ENCODE data around the gene PPARG. TPM values are rescaled to one million over a fixed set of nuclear protein-coding genes. Genes with fewer than 3 reads are reported as not detected.

Gene PPARG
- total RNA-seq, 2 donors from 2014 or later = 7.0 to 12.9 TPM

- Histone ChIP-seq H3K36me3 (no peaks in the 10 kb centered on the region), H3K4me1 (replicated peaks) (no peaks in the 10 kb centered on the region), H3K9me3 (no peaks in the 10 kb centered on the region), H3K4me3 (no peak overlapping the region), H3K27ac (no peak overlapping the region), H3K27me3 (replicated peaks; ENCODE audit: insufficient read depth) (no peaks in the 10 kb centered on the region)
- TF ChIP-seq CTCF (IDR thresholded peaks at IDR 0.05) = no peak
- no peak for TF ChIP-seq POLR2A (IDR thresholded peaks at IDR 0.05)
- no peak for TF ChIP-seq POLR2AphosphoS5 (IDR thresholded peaks at IDR 0.05)
- intact Hi-C loops (cut with DNase I) = no loop called here
- DNase-seq (ENCODE audit: low spot score) = no peak
- WGBS = 71% methylated on average over 8 of the region's 8 CpGs
Observed at GRCh38 chr3:12458901-12459300, 170.0 kb downstream of the PPARG start.

- intact Hi-C loops (cut with DNase I) = no loop called here
- TF ChIP-seq POLR2A (IDR thresholded peaks at IDR 0.05) (no peak), POLR2AphosphoS5 (IDR thresholded peaks at IDR 0.05) (no peak), CTCF (IDR thresholded peaks at IDR 0.05) (no peak)
Observed at GRCh38 chr3:12460127-12460526, 171.3 kb downstream of the PPARG start.

GRCh38 chr3:12461097-12461649 is 172.3 kb downstream of the PPARG start:
- H3K4me1 ChIP-seq (replicated peaks) = no peaks in the 10 kb centered on the region
- no peaks in the 10 kb centered on the region for H3K27me3 ChIP-seq (replicated peaks; ENCODE audit: insufficient read depth)
- intact Hi-C loops (cut with DNase I) = no loop called here
- no peak overlapping the region for H3K4me3 ChIP-seq
- 85% methylated on average over 7 of the region's 7 CpGs for WGBS
- no peak for TF ChIP-seq POLR2AphosphoS5 (IDR thresholded peaks at IDR 0.05)
- no peak for TF ChIP-seq CTCF (IDR thresholded peaks at IDR 0.05)
- no peak for TF ChIP-seq POLR2A (IDR thresholded peaks at IDR 0.05)
- H3K36me3 ChIP-seq = no peaks in the 10 kb centered on the region
- no peaks in the 10 kb centered on the region for H3K9me3 ChIP-seq
- no peak overlapping the region for H3K27ac ChIP-seq
- DNase-seq (ENCODE audit: low spot score) = no peak

More at GRCh38 chr3:12460127-12460526, 171.3 kb downstream of the PPARG start:
- Histone ChIP-seq H3K27ac (no peak overlapping the region), H3K4me3 (no peak overlapping the region), H3K9me3 (no peaks in the 10 kb centered on the region), H3K4me1 (replicated peaks) (no peaks in the 10 kb centered on the region), H3K36me3 (no peaks in the 10 kb centered on the region), H3K27me3 (replicated peaks; ENCODE audit: insufficient read depth) (no peaks in the 10 kb centered on the region)
- 90% methylated on average over 3 of the region's 3 CpGs for WGBS
- DNase-seq (ENCODE audit: low spot score) = no peak

GRCh38 chr3:12462159-12462947 is 173.5 kb downstream of the PPARG start:
- DNase-seq (ENCODE audit: low spot score) = no peak
- no peaks in the 10 kb centered on the region for H3K9me3 ChIP-seq
- no peaks in the 10 kb centered on the region for H3K27me3 ChIP-seq (replicated peaks; ENCODE audit: insufficient read depth)
- WGBS = 31% methylated on average over 9 of the region's 9 CpGs
- no peak overlapping the region for H3K4me3 ChIP-seq
- no peaks in the 10 kb centered on the region for H3K36me3 ChIP-seq
- no peak overlapping the region for H3K27ac ChIP-seq
- no peaks in the 10 kb centered on the region for H3K4me1 ChIP-seq (replicated peaks)
- TF ChIP-seq POLR2A (IDR thresholded peaks at IDR 0.05) (no peak), CTCF (IDR thresholded peaks at IDR 0.05) (no peak)
- intact Hi-C loops (cut with DNase I) = no loop called here

- H3K27ac ChIP-seq = no peak overlapping the region
- H3K9me3 ChIP-seq = no peaks in the 10 kb centered on the region
- no peak for TF ChIP-seq CTCF (IDR thresholded peaks at IDR 0.05)
- no peak for TF ChIP-seq POLR2A (IDR thresholded peaks at IDR 0.05)
- TF ChIP-seq POLR2AphosphoS5 (IDR thresholded peaks at IDR 0.05) = no peak
- H3K4me3 ChIP-seq = no peak overlapping the region
- whole genome bisulfite sequencing = 100% methylated on average over 1 of the region's 1 CpG
- no peaks in the 10 kb centered on the region for H3K4me1 ChIP-seq (replicated peaks)
- no peak for DNase-seq (ENCODE audit: low spot score)
- H3K36me3 ChIP-seq = no peaks in the 10 kb centered on the region
- intact Hi-C loops (cut with DNase I) = no loop called here
- no peaks in the 10 kb centered on the region for H3K27me3 ChIP-seq (replicated peaks; ENCODE audit: insufficient read depth)
Observed at GRCh38 chr3:12463686-12464085, 174.8 kb downstream of the PPARG start.
